Lower leg skin (tissue), 4 donors: ENCODE results near the gene TYSND1. TPM values are rescaled to one million over a fixed set of nuclear protein-coding genes. Genes with fewer than 3 reads are reported as not detected.
"Not testable (repeated sequence)": the region's sequence is repeated elsewhere in the genome, so short reads cannot be mapped to it uniquely, and the experiment has no call there.

ENCODE experiments used
- DNase-seq, 2 donors: peaks; one replicate each; pipeline ENCODE4 v3.0.0-alpha.2; 2019; ENCODE audit warnings: low spot score in 2 of 2
- H3K4me3 ChIP-seq: fragments of 200-600 bp; sonication (generic); 2 replicates; pipeline ENCODE4 v1.5.1; 2017; ENCODE audit warnings: mild to moderate bottlenecking, low read depth; ENCODE audit not compliant: poor library complexity, severe bottlenecking
- CTCF ChIP-seq, 3 donors: fragments of 450-650 bp; IDR thresholded peaks; one replicate each; pipeline ENCODE4 v1.5.1; 2016; ENCODE audit warnings: antibody characterized with exemption in 3 of 3, mild to moderate bottlenecking in 3 of 3, moderate library complexity in 2 of 3
- POLR2A ChIP-seq, 2 donors: fragments of 450-650 bp; IDR thresholded peaks; one replicate each; pipeline ENCODE4 v1.6.1; 2016 to 2017; ENCODE audit warnings: antibody characterized with exemption in 2 of 2, mild to moderate bottlenecking in 1 of 2, moderate library complexity in 1 of 2
- WGBS, 2 donors: methylation state at CpG; one replicate each; pipeline ENCODE4 v1.1.5; 2018; 5-methylcytosine and 5-hydroxymethylcytosine counted together
- intact Hi-C: fragments of 100-400 bp; cut with DNase I; formaldehyde crosslinking; loops from one replicate; pipeline ENCODE4 v1.15.0; 2023; ENCODE audit warnings: low total_unique reads
- total RNA-seq, 4 donors: library from RNA; depleted of rRNA; stranded (reverse); fragments of >200 nt; gene quantifications; one replicate each; pipeline ENCODE4 v1.1.0, GENCODE V29; 2016

Gene TYSND1
- total RNA-seq, 4 donors from 2014 or later = 39.8 to 47.4 (median 45.4) TPM

DNA sequence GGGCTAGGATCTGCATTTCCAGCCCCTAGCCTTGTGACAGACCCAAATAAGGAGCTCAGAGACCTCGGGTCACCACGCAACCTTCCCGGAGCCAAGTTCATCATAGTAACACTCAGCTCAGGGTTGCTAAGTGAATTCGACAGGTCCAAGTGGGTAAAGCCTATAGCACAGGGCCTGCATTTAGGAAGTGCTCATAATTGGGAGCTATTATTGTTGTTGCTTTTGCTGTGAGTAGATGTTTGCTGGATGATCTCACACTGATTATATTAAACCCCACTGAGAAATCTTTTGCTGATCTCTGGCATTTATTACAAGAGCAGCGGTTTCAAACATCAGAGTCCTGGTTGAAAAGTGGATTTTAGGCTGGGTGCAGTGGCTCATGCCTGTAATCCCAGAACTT is 44.1 kb upstream of the TYSND1 start:
- no peak for DNase-seq
- intact Hi-C loops = no loop called here
- H3K4me3 ChIP-seq = no peak overlapping the region
- no peak for TF ChIP-seq CTCF (IDR thresholded peaks at IDR 0.05)
- no peak for TF ChIP-seq POLR2A (IDR thresholded peaks at IDR 0.05)
- 55 to 63% methylated on average over 5 of the region's 5 CpGs for WGBS, 2 donors

DNA sequence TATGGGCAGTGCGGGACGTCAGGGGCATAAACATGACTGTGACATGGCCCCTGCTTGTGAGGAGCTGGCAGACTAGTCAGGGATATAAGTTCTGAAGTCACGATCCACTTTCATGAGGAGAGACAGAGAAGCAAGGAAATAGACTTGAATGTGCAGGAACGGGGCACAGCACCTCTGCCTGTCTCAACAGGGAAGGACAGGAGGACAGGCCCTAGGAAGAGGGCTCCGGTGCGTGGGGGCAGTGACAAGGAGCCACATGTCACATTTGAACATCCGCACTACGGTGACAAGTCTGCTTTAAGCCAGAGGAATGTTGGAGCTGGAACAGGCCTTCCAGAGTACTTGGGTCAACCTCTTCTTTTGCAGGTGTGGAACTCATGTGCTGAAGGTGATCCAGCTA is 43.6 kb upstream of the TYSND1 start:
- no peak overlapping the region for H3K4me3 ChIP-seq
- no peak for TF ChIP-seq CTCF (IDR thresholded peaks at IDR 0.05)
- DNase-seq = no peak
- WGBS, 2 donors = 81% methylated on average over 8 of the region's 8 CpGs
- intact Hi-C loops = no loop called here

- no peak overlapping the region for H3K4me3 ChIP-seq
- DNase-seq = no peak
- intact Hi-C loops = no loop called here
- no peak for TF ChIP-seq POLR2A (IDR thresholded peaks at IDR 0.05)
- no peak for TF ChIP-seq CTCF (IDR thresholded peaks at IDR 0.05)
- WGBS, 2 donors = 92 to 100% methylated on average over 1 of the region's 1 CpG
Observed at GRCh38 chr10:70188768-70189167, 42.3 kb upstream of the TYSND1 start.

DNA sequence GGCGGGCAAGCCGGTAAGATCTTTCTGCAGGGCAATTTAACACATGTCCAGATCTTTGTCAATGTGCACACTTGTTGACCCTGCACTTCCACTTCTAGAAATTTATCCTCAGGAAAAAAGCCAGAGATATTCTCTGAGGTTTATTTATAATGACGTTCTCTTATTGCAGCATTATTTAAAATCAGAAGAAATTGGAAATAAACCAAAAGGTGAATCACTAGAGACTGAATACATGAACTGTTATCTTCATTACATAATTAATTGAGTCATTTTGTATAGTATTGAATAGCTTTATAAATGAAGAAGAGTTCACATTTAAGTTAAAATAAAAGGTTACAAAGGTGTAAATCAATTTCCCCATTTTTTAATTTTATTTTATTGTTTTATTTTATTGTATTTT is 40.1 kb upstream of the TYSND1 start:
- no peak for DNase-seq
- no peak overlapping the region for H3K4me3 ChIP-seq
- intact Hi-C loops = no loop called here
- no peak for TF ChIP-seq CTCF (IDR thresholded peaks at IDR 0.05)
- no peak for TF ChIP-seq POLR2A (IDR thresholded peaks at IDR 0.05)
- WGBS, 2 donors = 51 to 56% methylated on average over 3 of the region's 3 CpGs

- TF ChIP-seq POLR2A (IDR thresholded peaks at IDR 0.05) = no peak
- no peak for TF ChIP-seq CTCF (IDR thresholded peaks at IDR 0.05)
- DNase-seq = no peak
- no peak overlapping the region for H3K4me3 ChIP-seq
- 58 to 68% methylated on average over 5 of the region's 5 CpGs for WGBS, 2 donors
- intact Hi-C loops = no loop called here
Observed at GRCh38 chr10:70186090-70186489, 39.6 kb upstream of the TYSND1 start.

DNA sequence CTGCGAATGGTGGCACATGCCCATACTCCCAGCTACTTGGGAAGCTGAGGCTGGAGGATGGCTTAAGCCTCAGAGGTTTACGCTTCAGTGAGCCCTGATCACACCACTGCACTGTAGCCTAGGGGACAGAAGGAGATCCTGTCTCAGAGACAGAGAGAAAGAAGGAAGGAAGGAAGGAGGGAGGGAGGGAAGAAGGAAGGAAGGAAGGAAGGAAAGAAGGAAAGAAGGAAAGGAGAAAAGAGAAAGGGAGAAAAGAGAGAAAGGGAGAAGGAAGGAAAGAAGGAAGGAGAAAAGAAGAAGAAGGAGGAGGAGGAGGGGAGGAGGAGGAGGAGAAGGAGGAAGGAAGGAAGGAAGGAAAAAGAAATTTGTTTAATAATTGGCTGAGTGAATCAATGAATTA is 36.8 kb upstream of the TYSND1 start:
- no peak for DNase-seq
- intact Hi-C loops = no loop called here
- WGBS, 2 donors = 78 to 84% methylated on average over 2 of the region's 2 CpGs
- H3K4me3 ChIP-seq = no peak overlapping the region
- TF ChIP-seq POLR2A (IDR thresholded peaks at IDR 0.05) (no peak), CTCF (IDR thresholded peaks at IDR 0.05) (no peak)

GRCh38 chr10:70179209-70179608 is 32.7 kb upstream of the TYSND1 start:
- 93 to 94% methylated on average over 8 of the region's 8 CpGs for WGBS, 2 donors
- intact Hi-C loops, DNase-seq, H3K4me3 ChIP-seq: not testable (repeated sequence)
